Posterior vena cava (tissue), 2 donors: ENCODE results near the gene NPFFR2. TPM values are rescaled to one million over a fixed set of nuclear protein-coding genes. Genes with fewer than 3 reads are reported as not detected.
"Not testable (repeated sequence)": the region's sequence is repeated elsewhere in the genome, so short reads cannot be mapped to it uniquely, and the experiment has no call there.

Source experiments
- DNase-seq: peaks from one replicate; pipeline ENCODE4 v3.0.0-alpha.2; 2020; ENCODE audit warnings: low spot score
- intact Hi-C, 2 donors: fragments of 100-400 bp; cut with DNase I; formaldehyde crosslinking; loops; one replicate each; pipeline versions ENCODE4 v1.14.1 to v1.14.2; 2022 to 2023
- total RNA-seq, 2 donors: library from RNA; stranded (reverse); fragmentation: NEBNext Ultra II Directional; extraction: Animal tissue kit (Norgen Biotek cat#: 25700); gene quantifications; one replicate each; pipeline ENCODE4 v1.2.1, GENCODE V29; 2021
- donor health status: DM: yes; HTN: yes; CAD: no.
- donor health status: DM: yes; HTN: yes; CAD: no.

NPFFR2 gene
- total RNA-seq, 2 donors from 2014 or later, result 0.14 TPM; not detected in 1

DNA sequence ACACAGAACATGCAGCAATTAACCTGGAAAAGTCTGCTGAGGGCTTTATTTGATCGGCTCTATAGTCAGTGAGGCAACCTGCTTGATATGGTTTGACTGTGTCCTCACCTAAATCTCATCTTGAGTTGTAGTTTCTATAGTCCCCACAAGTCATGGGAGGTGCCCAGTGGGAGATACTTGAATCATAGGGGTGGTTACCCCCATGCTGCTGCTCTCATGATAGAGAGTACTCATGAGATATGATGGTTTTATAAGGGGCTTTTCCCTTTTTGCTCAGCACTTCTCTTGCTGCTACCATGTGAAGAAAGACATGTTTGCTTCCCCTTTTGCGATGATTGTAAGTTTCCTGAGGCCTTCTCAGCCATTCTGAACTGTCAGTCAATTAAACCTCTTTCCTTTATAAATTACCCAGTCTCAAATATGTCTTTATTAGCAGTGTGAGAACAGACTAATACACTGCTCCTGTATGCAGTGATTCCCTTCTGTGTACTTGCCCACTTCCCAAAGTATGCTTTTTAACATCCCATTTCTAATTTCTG lies 78.2 kb downstream of the NPFFR2 start:
- intact Hi-C loops, result no loop called here
- DNase-seq, result no peak

- intact Hi-C loops, result no loop called here
Observed at GRCh38 chr4:72110886-72111285, 79.1 kb downstream of the NPFFR2 start.

GRCh38 chr4:72111863-72112262 lies 80.1 kb downstream of the NPFFR2 start:
- intact Hi-C loops, result no loop called here
- no peak for DNase-seq

More at GRCh38 chr4:72110886-72111285, 79.1 kb downstream of the NPFFR2 start:
- DNase-seq, result no peak

- intact Hi-C loops, result no loop called here
- no peak for DNase-seq
Observed at GRCh38 chr4:72112514-72113156, 80.8 kb downstream of the NPFFR2 start.

GRCh38 chr4:72118017-72118416 lies 86.2 kb downstream of the NPFFR2 start:
- no peak for DNase-seq
- intact Hi-C loops, result loop anchor here in 1 of 2 donors (1.0 kb wide), 1 partner anchor 12 kb away; no protein-coding TSS in a partner anchor

DNA sequence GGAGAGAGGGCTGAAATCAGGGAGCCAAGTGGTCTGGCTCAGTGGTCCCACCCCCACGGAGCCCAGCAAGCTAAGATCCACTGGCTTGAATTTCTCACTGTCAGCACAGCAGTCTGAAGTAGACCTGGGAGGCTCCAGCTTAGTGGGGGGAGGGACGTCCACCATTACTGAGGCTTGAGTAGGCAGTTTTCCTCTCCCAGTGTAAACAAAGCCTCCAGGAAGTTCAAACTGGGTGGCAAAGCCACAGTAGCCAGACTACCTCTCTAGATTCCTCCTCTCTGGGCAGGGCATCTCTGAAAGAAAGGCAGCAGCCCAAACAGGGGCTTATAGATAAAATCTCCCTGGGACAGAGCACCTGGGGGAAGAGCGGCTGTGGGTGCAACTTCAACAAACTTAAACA lies 88.1 kb downstream of the NPFFR2 start:
- no peak for DNase-seq
- intact Hi-C loops, result no loop called here

DNA sequence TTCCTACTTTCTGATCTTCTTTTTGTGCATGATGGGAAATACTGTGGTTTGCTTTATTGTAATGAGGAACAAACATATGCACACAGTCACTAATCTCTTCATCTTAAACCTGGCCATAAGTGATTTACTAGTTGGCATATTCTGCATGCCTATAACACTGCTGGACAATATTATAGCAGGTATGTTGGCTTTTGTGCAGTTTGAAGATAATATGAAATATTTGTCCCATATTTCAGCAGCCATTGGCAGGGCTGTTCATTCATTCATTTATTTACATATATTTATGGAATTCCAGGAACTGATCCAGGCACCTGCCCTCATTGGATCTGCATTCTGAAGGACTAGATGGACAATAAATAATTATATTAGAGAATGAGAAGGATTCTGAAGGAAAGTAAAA lies 96.9 kb downstream of the NPFFR2 start:
- intact Hi-C loops, result no loop called here
- DNase-seq, result no peak

DNA sequence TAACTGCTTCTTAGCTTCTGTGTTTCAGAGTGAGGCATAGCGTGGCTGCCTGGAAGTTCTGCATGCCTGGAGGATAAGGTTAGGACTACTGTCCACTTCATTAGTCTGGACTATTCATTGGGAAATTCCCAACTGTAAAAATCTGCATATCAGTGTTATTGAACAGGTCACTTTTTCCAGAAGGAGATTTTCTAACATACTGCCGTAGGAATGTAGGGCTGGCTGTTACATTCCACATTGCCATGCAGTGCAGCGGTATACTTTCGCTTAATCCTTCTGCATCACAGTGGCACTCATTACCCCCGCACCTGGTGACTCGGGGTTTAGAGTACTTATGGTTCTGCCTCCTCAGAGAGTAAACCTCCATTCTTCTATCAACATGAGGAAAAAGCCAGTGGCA lies 104.6 kb downstream of the NPFFR2 start:
- intact Hi-C loops, result no loop called here
- DNase-seq, result no peak

DNA sequence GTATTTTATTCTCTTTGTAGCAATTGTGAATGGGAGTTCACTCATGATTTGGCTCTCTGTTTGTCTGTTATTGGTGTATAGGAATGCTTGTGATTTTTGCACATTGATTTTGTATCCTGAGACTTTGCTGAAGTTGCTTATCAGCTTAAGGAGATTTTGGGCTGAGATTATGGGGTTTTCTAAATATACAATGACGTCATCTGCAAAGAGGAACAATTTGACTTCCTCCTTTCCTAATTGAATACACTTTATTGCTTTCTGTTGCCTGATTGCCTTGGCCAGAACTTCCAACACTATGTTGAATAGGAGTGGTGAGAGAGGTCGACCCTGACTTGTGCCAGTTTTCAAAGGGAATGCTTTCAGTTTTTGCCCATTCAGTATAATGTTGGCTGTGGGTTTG lies 108.2 kb downstream of the NPFFR2 start:
- intact Hi-C loops, DNase-seq: not testable (repeated sequence)

- DNase-seq, result no peak
- intact Hi-C loops, result no loop called here
Observed at GRCh38 chr4:72144241-72144640, 112.4 kb downstream of the NPFFR2 start.

GRCh38 chr4:72152731-72153130 lies 120.9 kb downstream of the NPFFR2 start:
- no peak for DNase-seq
- intact Hi-C loops, result no loop called here

DNA sequence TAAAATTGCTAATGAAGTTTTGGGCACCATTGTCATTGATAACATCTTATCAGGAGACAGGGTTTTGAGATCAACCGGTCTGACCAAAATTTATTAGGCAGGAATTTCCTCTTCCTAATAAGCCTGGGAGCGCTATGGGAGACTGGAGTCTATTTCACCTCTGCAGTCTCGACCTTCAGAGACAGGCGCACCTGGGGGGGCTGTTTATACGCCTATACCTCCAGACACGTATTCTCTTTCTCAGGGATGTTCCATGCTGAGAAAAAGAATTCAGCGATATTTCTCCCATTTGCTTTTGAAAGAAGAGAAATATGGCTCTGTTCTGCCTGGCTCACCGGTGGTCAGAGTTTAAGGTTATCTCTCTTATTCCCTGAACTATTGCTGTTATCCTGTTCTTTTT lies 121.8 kb downstream of the NPFFR2 start:
- intact Hi-C loops, DNase-seq: not testable (repeated sequence)

- intact Hi-C loops, DNase-seq: not testable (repeated sequence)
Observed at GRCh38 chr4:72169285-72169684, 137.5 kb downstream of the NPFFR2 start.

- intact Hi-C loops, result no loop called here
- no peak for DNase-seq
Observed at GRCh38 chr4:72169861-72170260, 138.1 kb downstream of the NPFFR2 start.

DNA sequence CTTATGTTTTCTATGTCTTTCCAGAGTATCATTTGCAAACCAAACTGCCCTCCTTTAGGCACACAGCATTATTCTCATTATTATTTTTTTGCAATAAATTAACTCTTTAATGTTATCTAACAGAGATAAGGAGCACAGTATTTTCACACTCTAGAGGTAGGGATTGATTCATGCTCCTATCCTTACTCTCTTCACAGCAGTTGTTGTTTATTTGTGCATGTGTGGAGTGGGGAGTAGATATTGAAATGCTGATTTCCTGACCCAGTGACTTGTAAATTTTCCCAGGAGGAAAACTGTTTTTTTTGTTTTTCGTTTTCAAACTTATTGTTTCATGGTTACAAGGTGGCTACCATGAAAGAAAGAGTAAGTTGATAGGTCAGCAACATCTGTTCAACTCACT lies 140.0 kb downstream of the NPFFR2 start:
- intact Hi-C loops, result no loop called here
- DNase-seq, result no peak

DNA sequence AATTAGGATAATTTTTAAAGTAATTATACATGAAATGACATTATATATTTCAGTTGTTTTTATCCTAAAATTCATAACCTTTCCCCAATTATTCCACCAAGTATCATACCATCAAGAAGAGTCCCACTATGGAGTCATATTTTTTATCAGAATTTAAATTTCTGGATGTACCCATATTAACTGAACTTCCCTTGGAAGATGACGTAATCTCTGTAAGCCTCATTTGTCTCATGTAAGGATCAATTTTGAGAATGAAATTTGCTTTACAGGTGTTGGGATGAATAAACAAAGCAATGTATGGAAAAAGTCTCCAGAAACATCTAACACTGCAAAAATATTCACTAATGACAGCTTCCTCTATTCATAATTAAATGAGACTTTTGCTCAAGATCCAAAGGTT lies 147.5 kb downstream of the NPFFR2 start:
- intact Hi-C loops, result no loop called here
- DNase-seq, result no peak

GRCh38 chr4:72186714-72187113 lies 154.9 kb downstream of the NPFFR2 start:
- intact Hi-C loops, result no loop called here
- no peak for DNase-seq

DNA sequence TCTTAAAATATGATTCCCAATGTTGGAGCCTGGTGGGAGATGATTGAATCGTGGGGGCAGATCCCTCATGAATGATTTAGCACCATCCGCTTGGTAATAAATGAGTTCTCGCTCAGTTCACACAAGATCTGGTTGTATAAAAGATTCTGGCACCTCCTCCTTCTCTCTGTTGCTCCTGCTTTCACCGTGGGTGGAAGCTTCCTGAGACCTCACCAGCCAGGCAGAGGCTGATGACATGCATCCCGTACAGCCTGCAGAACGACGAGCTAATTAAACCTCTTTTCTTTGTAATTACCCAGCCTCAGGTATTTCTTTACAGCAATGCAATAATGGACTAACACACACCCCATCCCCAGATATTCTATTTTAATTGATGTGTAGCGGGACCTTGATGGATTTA lies 162.2 kb downstream of the NPFFR2 start:
- no peak for DNase-seq
- intact Hi-C loops, result no loop called here

DNA sequence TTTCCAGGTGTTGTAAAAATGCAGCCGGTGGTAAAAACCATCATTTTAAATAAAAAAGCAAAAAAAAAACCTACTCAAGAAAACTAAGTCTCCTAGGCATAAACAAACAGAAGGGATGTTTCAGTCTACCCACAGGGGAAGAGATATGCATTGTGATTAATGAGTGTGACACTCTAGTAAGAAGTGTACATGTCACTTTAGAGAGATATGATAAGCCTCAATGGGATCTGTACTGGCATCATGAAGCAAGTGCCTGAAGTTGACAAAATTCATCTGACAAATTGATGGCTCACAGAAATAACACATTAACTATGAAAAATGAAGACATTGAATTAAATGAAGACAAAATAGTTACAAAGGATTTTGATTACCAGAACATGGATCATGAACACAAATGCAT lies 162.7 kb downstream of the NPFFR2 start:
- intact Hi-C loops, result no loop called here
- no peak for DNase-seq
